Stimulated activated naive CD4-positive, alpha-beta T cell treated with Interleukin-2 at 50 U/mL for 16 hours (primary cell): Measurements from ENCODE around the gene XPO6.
A peak's percentile ranks its signal among the peaks of the same experiment; 100 is the strongest.
"Not testable (repeated sequence)": the region's sequence is repeated elsewhere in the genome, so short reads cannot be mapped to it uniquely, and the experiment has no call there.

Experiments used
- DNase-seq: peaks from one replicate; lab custom pipeline; 2025; lab: John Stamatoyannopoulos, UW

The XPO6 gene

GRCh38 chr16:28149011-28149888 lies 62.5 kb downstream of the XPO6 start:
- no peak for DNase-seq

DNA sequence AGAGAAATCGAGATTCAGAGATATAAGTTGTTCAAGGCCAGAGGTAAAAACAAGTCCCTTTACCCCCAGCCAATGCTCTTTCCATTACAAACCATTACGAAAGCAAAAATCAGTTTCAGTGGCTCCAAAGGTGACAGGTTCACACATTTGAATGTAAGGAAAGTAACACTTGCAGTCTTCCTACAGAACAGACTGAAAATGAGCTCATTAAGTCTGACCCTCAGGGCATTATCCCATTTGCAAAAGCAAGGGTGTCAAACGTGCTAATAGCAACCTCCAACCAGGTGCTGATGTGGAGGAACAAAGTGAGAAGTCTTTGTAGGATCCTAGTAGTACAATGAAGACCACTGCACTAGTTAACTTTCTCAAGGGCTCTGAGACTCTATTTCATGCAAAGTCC lies 65.2 kb downstream of the XPO6 start:
- no peak for DNase-seq

DNA sequence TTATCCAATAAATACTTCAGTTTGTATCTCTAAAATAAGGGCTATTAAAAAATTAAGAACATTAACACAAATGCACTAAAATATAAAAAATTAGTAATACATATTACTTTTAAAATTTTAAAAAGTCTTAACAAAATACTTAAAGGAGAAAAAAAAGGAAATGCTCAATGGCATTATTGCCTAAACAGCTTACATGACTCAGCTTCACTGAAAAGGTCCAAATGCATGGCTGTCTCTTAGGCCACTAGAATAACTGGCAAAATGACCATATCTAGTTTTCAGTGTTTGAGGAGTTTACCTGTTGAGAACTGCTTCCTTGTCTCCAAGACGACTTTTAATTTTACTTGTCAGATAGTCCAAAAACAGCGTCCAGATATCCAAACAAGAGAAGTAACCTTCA lies 66.0 kb downstream of the XPO6 start:
- no peak for DNase-seq

GRCh38 chr16:28140788-28141618 lies 70.8 kb downstream of the XPO6 start:
- DNase-seq = peak; percentile 47

- no peak for DNase-seq
These were observed 72.2 kb downstream of the XPO6 start for GRCh38 chr16:28139530-28139929.

GRCh38 chr16:28136751-28137434 lies 74.9 kb downstream of the XPO6 start:
- DNase-seq = no peak

DNA sequence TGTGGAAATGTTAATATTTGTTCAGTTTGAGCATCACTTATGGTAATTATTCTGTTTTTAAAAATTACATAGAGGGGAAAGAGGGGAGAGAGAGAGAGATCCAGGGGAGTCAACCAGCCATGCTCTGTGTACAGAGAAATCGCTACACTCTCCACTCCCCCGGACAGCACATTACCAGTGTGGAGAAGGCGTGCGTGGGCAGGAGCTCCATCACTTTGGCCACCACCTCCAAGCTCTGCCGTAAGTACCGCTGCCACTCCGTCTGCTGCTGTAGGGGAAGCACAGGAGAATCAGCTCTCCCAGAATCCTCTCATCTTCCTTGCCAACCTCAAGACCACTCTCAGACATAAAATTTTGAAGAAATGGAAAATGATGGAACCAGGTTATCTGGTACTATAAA lies 78.1 kb downstream of the XPO6 start:
- DNase-seq = no peak

GRCh38 chr16:28131743-28132393 lies 79.9 kb downstream of the XPO6 start:
- DNase-seq = no peak

DNA sequence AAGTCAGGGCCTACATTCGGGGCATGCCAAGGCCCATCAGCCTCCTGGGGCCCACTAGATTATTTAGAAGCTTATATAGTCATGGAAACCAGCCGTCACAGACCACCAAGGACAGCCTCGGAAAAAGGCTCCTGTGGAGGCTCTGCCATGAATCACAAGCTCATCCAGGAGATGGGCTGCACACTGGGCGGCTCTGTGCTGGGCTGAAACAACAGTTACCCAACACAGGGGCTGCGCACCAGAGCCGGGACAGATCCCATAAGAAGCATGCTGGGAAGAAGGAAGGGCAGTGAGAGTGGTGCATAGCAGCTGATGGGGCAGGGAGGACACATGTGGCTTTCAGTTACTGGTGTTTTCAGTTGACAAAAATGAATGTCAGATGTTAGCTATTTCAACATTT lies 80.6 kb downstream of the XPO6 start:
- no peak for DNase-seq

DNA sequence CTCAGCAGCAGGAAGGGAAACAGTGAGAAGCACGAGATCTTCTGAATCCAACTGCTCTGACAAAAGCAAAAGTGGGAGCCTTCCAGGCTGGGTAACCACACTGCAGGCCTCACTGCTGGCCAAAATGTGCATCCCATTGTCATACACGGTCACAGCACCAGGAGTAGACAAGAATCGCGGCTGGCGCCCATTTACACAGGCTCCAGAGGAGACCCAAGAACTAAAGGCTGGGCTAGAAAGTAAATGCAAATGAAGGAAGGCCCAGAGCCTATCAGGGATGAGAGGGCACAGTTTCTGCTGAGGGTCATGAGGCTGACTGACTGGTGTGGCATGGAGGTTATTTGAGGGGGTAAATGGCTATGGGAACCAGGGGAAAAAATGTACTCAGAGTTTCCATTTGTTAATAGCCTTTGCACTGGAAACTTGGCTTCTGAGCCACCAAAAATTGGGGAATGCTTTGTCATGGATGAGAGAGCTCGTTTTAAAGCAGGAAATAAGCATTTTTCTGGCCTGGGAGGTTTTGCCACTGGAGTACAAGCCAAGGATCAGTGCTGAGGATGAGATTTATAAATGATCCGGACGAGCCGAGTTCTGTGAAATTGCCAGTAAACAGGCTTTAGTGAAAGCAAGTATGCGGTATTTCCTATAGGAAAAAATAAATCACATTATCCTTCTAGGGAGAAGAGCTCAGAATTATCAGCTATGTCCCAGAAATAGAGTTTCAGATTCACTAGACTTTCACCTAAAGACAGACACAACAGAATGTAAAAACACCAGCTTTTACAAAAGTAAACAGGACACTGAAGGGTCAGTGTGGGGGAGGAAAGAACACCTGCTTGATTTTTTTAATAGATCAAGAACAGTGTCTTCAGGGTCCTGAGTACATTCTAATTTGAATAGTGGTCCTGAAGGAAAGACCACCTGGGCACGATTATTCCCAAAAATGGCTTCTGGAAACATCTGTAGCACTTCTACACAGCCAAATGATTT lies 81.4 kb downstream of the XPO6 start:
- DNase-seq = no peak

DNA sequence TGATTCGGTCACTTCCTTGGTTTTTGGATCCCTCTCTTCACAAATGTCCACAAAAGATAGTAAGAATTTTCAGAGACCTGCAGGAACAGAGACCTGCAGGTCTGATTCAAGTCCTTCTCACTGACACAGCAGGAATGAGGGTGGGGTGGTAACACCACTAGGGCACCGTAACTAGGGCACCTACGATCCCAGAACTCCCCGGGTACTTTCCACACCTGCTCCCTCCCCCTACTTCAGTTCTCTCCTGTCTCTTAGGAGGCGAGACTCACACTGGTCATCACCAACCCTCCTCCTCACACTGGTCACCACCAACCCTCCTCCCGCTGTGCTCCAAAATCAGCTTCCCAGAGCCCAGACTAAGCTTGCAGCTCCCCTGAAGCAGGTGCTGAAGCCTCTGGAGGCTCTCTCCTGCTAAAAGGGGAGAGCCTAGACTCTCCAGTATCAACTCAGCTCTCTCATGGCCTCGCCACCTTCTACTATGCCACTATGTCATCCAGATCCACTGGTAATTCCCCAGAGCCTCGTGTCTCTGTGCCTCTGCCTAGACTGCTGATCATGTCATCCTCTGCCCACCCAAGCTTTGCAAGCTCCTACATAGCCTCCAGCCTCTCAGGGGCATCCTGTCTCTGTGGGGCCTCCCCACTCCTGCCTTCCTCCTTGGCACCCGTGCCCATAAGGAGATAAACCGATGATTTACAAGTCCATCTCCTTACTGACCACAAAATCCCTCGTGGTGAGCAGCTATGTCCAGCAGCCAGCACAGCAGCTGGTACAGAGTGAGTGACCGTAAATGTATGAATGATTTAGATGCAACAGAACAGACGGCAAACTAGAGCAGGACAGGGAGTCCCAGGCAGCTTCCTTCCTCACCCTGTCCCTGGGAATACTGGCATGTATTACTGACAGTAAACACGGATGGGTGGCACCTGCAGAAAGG lies 84.8 kb downstream of the XPO6 start:
- no peak for DNase-seq

GRCh38 chr16:28125592-28125991 lies 86.2 kb downstream of the XPO6 start:
- no peak for DNase-seq

GRCh38 chr16:28121527-28121926 lies 90.2 kb downstream of the XPO6 start:
- no peak for DNase-seq

- no peak for DNase-seq
These were observed 91.0 kb downstream of the XPO6 start for GRCh38 chr16:28120754-28121153.

- no peak for DNase-seq
These were observed 93.1 kb downstream of the XPO6 start for GRCh38 chr16:28118637-28119036.

GRCh38 chr16:28117168-28117565 lies 94.6 kb downstream of the XPO6 start:
- DNase-seq = no peak

GRCh38 chr16:28115866-28116265 lies 95.9 kb downstream of the XPO6 start:
- DNase-seq = not testable (repeated sequence)

GRCh38 chr16:28112908-28113307 lies 98.9 kb downstream of the XPO6 start:
- no peak for DNase-seq

- DNase-seq = no peak
These were observed 100.8 kb downstream of the XPO6 start for GRCh38 chr16:28110977-28111376.

DNA sequence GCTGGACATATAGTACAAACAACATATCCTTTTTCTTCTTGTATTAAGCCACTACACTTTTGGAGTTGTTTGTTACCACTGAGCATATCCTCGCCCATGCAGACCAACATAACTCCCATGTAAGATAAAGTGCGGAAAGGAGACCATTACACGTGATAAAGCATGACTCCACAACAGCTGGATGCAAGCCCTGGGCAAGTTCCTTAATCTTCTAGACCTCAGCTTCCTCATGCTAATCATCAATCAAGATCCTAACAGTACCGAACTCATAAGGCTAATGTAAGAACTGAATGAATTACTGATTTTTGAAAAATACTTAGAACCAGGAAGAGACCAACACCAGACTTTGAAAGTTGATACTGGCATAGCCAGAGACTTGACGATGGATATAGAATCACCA lies 101.3 kb downstream of the XPO6 start:
- DNase-seq = no peak
